Keratinocyte (primary cell): Measurements from ENCODE around the gene TMEM183A.

Experiments
- CTCF ChIP-seq, 3 experiments: IDR thresholded peaks in 1 of 3; conservative IDR thresholded peaks in 1 of 3; optimal IDR thresholded peaks in 1 of 3; 2 replicates in 2 of 3; 3 replicates in 1 of 3; pipeline versions ENCODE3 to v1.5.1; 2011; ENCODE audit warnings: low read length in 3 of 3, mild to moderate bottlenecking in 3 of 3, moderate library complexity in 2 of 3, control low read depth in 1 of 3, inconsistent platforms in 1 of 3; ENCODE audit not compliant: insufficient read depth in 2 of 3; ENCODE audit errors: extremely low read depth in 1 of 3
- EZH2 ChIP-seq: IDR thresholded peaks from one replicate; pipeline ENCODE4 v1.6.1; 2012; ENCODE audit warnings: inconsistent platforms, mild to moderate bottlenecking, low read length, moderate library complexity

GRCh38 chr1:203072911-203073310 lies 65.7 kb downstream of the TMEM183A start:
- TF ChIP-seq CTCF (optimal IDR thresholded peaks at IDR 0.05 in 1 of 3, IDR thresholded peaks at IDR 0.05 in 1 of 3, conservative IDR thresholded peaks at IDR 0.05 in 1 of 3; ENCODE audit: extremely low read depth in 1 of 3, insufficient read depth in 2 of 3, low read length in 3 of 3) (no peak), EZH2 (no peak)
